Retinal pigment epithelial cell (primary cell): ENCODE results near the gene PTPRH.

Source experiments
- DNase-seq: peaks from one replicate; pipeline ENCODE4 v3.0.0-alpha.2; 2010; ENCODE audit warnings: low read depth
- H3K4me3 ChIP-seq: 2 replicates; pipeline ENCODE4 v1.5.1; 2011; ENCODE audit warnings: mild to moderate bottlenecking, low read length, control low read depth, moderate library complexity
- CTCF ChIP-seq: conservative IDR thresholded peaks from 2 replicates; pipeline ENCODE4 v1.5.1; 2011; ENCODE audit warnings: low read depth, low read length, control low read depth, inconsistent platforms

The PTPRH gene

GRCh38 chr19:55253842-55254624 is 44.7 kb upstream of the PTPRH start:
- no peak for TF ChIP-seq CTCF
- DNase-seq = no peak
- no peak overlapping the region for H3K4me3 ChIP-seq

GRCh38 chr19:55252760-55253663 is 43.7 kb upstream of the PTPRH start:
- no peak for TF ChIP-seq CTCF
- no peak for DNase-seq
- no peak overlapping the region for H3K4me3 ChIP-seq

DNA sequence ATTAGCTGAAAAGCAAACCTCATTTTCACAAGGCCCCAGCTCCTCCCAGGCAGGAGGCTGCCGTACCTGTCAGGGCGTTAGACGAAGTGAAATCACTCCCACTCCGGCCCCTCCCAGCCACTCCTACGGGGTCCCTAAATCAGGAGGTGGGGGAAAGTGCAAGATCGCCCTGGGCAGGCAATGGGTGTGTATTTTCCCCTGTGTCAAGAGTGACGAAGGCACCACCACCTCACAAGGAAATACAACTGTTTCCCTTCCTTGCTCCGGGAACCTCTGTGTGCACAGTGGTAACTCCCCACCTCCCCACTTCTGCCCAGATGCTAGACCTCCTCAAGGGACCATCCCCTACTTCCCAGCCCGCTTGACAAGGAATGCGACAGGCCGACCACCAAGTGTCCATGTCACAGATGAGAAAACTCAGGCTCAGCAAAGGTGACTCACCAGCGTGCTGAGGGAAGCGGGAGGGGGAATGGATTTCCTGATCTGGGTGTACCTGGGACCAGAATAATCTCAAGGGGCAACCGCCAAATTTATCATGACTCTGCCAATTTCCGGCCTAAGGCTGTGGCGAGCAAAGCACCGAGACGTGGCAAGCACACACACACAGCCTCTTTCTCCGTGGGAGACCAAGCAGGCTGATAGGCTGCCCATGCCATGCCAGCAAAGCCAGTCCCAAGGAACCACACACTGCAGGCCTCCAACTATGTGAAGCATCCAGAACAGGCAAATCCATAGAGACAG is 42.2 kb upstream of the PTPRH start:
- TF ChIP-seq CTCF = no peak
- no peak overlapping the region for H3K4me3 ChIP-seq
- DNase-seq = peak; percentile 34

- DNase-seq = no peak
- H3K4me3 ChIP-seq = no peak overlapping the region
- TF ChIP-seq CTCF = no peak
Measured at GRCh38 chr19:55250262-55251036, 41.1 kb upstream of the PTPRH start.

GRCh38 chr19:55249841-55250240 is 40.5 kb upstream of the PTPRH start:
- no peak overlapping the region for H3K4me3 ChIP-seq
- no peak for TF ChIP-seq CTCF
- no peak for DNase-seq

- H3K4me3 ChIP-seq = no peak overlapping the region
- no peak for DNase-seq
- no peak for TF ChIP-seq CTCF
Measured at GRCh38 chr19:55248704-55249103, 39.4 kb upstream of the PTPRH start.
